ENCODE measurements around the gene GTF3C4. TPM values are rescaled to one million over a fixed set of nuclear protein-coding genes. Genes with fewer than 3 reads are reported as not detected.
A peak's percentile ranks its signal among the peaks of the same experiment; 100 is the strongest.

GTF3C4 gene
- total and polyA plus RNA-seq, 4 donors = 17.7 to 24.1 (median 21.7) TPM

- no peak overlapping the region for H3K4me3 ChIP-seq (ENCODE audit: low read depth, low read length)
- no peak overlapping the region for H3K27ac ChIP-seq (ENCODE audit: low read depth, low read length)
- H3K36me3 ChIP-seq (ENCODE audit: control insufficient read depth, insufficient read depth, low read length) = peaks cover 5% of the 10 kb centered on the region
- H3K4me1 ChIP-seq (ENCODE audit: control insufficient read depth, insufficient read depth, low read length) = no peaks in the 10 kb centered on the region
- no peaks in the 10 kb centered on the region for H3K9me3 ChIP-seq (ENCODE audit: control insufficient read depth, insufficient read depth, low read length)
- DNase-seq (ENCODE audit: low read depth in 4 of 6, low spot score in 6 of 6) = no peak
- H3K27me3 ChIP-seq (ENCODE audit: control insufficient read depth, insufficient read depth, low read length) = no peaks in the 10 kb centered on the region
- WGBS (ENCODE audit: insufficient coverage) = 87% methylated on average over 3 of the region's 4 CpGs
These were observed 53.5 kb downstream of the GTF3C4 start for GRCh38 chr9:132723809-132724208.

DNA sequence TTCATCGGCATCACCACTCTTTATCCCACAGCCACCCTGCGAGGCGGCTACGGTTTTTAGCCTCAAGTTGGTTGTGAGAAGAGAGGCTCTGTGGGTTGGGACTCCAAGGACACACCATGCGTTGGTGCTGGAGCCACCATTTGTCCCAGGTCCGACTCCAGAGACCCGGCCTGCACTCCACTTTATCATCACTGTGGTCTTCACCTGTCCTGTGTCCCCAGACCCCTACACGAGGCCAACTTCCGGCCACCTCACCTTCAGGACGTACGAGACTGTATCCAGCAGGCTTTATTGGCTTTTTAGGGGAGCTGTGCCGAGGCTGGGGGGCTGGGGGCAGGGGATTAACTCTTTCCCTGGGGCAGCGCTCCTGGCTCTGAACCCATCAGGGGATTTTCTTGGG is 55.0 kb downstream of the GTF3C4 start:
- 98% methylated on average over 7 of the region's 13 CpGs for WGBS (ENCODE audit: insufficient coverage)
- Histone ChIP-seq H3K9me3 (ENCODE audit: control insufficient read depth, insufficient read depth, low read length) (no peaks in the 10 kb centered on the region), H3K36me3 (ENCODE audit: control insufficient read depth, insufficient read depth, low read length) (peaks cover 5% of the 10 kb centered on the region), H3K27ac (ENCODE audit: low read depth, low read length) (no peak overlapping the region), H3K4me1 (ENCODE audit: control insufficient read depth, insufficient read depth, low read length) (peaks cover 5% of the 10 kb centered on the region), H3K4me3 (ENCODE audit: low read depth, low read length) (no peak overlapping the region), H3K27me3 (ENCODE audit: control insufficient read depth, insufficient read depth, low read length) (no peaks in the 10 kb centered on the region)
- DNase-seq (ENCODE audit: low read depth in 4 of 6, low spot score in 6 of 6) = no peak

DNA sequence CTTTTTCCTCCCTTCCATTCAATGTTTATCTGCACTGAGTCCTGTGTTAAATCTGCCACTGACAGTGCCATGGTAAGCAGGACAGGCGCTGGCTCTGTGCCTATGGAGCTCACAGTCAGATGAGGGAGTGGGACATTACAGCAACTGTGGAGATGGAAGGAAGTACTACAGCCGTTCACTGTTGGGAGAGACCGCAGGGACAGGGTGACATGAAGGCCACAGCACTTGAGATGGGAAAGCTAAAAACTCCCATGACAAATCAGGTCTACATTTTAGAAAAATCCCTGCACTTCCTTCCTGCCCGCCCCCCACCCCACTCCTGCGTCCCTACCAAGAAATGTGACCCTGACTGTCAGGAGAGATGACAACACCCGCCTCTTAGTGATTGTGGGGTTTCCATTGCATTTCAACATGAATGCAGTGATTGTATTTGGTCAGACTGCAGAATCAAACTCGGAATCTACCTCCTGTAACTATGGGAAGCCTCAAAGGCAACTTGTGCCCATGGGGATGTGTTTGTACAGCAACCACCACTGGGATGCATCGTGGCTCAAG is 56.4 kb downstream of the GTF3C4 start:
- whole genome bisulfite sequencing (ENCODE audit: insufficient coverage) = 75% methylated on average over 6 of the region's 8 CpGs
- no peak for DNase-seq (ENCODE audit: low read depth in 4 of 6, low spot score in 6 of 6)
- H3K9me3 ChIP-seq (ENCODE audit: control insufficient read depth, insufficient read depth, low read length) = no peaks in the 10 kb centered on the region

GRCh38 chr9:132728071-132728470 is 57.8 kb downstream of the GTF3C4 start:
- Histone ChIP-seq H3K27me3 (ENCODE audit: control insufficient read depth, insufficient read depth, low read length) (no peaks in the 10 kb centered on the region), H3K4me1 (ENCODE audit: control insufficient read depth, insufficient read depth, low read length) (peaks cover 14% of the 10 kb centered on the region), H3K9me3 (ENCODE audit: control insufficient read depth, insufficient read depth, low read length) (no peaks in the 10 kb centered on the region), H3K27ac (ENCODE audit: low read depth, low read length) (no peak overlapping the region), H3K36me3 (ENCODE audit: control insufficient read depth, insufficient read depth, low read length) (peaks cover 5% of the 10 kb centered on the region), H3K4me3 (ENCODE audit: low read depth, low read length) (no peak overlapping the region)
- no peak for DNase-seq (ENCODE audit: low read depth in 4 of 6, low spot score in 6 of 6)
- WGBS (ENCODE audit: insufficient coverage) = 80% methylated on average over 3 of the region's 5 CpGs

More for the DNA sequence above, 56.4 kb downstream of the GTF3C4 start:
- H3K36me3 ChIP-seq (ENCODE audit: control insufficient read depth, insufficient read depth, low read length) = peaks cover 5% of the 10 kb centered on the region
- no peak overlapping the region for H3K4me3 ChIP-seq (ENCODE audit: low read depth, low read length)
- H3K27me3 ChIP-seq (ENCODE audit: control insufficient read depth, insufficient read depth, low read length) = no peaks in the 10 kb centered on the region
- peaks cover 5% of the 10 kb centered on the region for H3K4me1 ChIP-seq (ENCODE audit: control insufficient read depth, insufficient read depth, low read length)
- H3K27ac ChIP-seq (ENCODE audit: low read depth, low read length) = no peak overlapping the region

DNA sequence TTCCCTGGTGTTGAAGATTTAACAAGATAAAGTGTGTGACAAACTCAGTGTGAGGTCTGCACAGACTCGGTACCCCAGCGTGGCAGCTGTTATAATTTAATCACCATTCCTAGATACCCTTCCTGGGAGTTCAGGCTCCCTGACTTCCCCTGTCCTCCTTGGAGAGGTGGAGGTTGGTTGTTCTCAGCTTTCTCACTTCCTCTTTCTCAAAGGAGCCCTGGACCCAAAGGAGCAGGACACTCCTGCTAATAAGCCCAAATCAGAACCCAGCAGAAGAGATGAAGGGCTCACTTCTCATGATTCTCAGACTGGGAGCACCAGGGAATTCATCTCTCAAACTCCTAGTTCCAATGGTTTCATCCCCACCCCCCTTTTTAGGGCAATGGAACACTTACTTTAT is 58.2 kb downstream of the GTF3C4 start:
- no CpG with 5 or more reads among the region's 2 CpGs for WGBS (ENCODE audit: insufficient coverage)
- H3K9me3 ChIP-seq (ENCODE audit: control insufficient read depth, insufficient read depth, low read length) = no peaks in the 10 kb centered on the region
- H3K36me3 ChIP-seq (ENCODE audit: control insufficient read depth, insufficient read depth, low read length) = peaks cover 5% of the 10 kb centered on the region
- H3K27ac ChIP-seq (ENCODE audit: low read depth, low read length) = no peak overlapping the region
- peaks cover 18% of the 10 kb centered on the region for H3K4me1 ChIP-seq (ENCODE audit: control insufficient read depth, insufficient read depth, low read length)
- no peaks in the 10 kb centered on the region for H3K27me3 ChIP-seq (ENCODE audit: control insufficient read depth, insufficient read depth, low read length)
- no peak overlapping the region for H3K4me3 ChIP-seq (ENCODE audit: low read depth, low read length)
- no peak for DNase-seq (ENCODE audit: low read depth in 4 of 6, low spot score in 6 of 6)

- Histone ChIP-seq H3K27ac (ENCODE audit: low read depth, low read length) (no peak overlapping the region), H3K36me3 (ENCODE audit: control insufficient read depth, insufficient read depth, low read length) (no peaks in the 10 kb centered on the region), H3K4me1 (ENCODE audit: control insufficient read depth, insufficient read depth, low read length) (peaks cover 22% of the 10 kb centered on the region), H3K4me3 (ENCODE audit: low read depth, low read length) (no peak overlapping the region), H3K9me3 (ENCODE audit: control insufficient read depth, insufficient read depth, low read length) (no peaks in the 10 kb centered on the region), H3K27me3 (ENCODE audit: control insufficient read depth, insufficient read depth, low read length) (no peaks in the 10 kb centered on the region)
- peak in 1 of 6 donors; percentile 29 for DNase-seq (ENCODE audit: low read depth in 4 of 6, low spot score in 6 of 6)
- 81% methylated on average over 5 of the region's 5 CpGs for WGBS (ENCODE audit: insufficient coverage)
These were observed 59.1 kb downstream of the GTF3C4 start for GRCh38 chr9:132729235-132729890.

- 89% methylated on average over 14 of the region's 16 CpGs for WGBS (ENCODE audit: insufficient coverage)
These were observed 60.1 kb downstream of the GTF3C4 start for GRCh38 chr9:132730054-132731033.

GRCh38 chr9:132731230-132731629 is 61.0 kb downstream of the GTF3C4 start:
- H3K4me1 ChIP-seq (ENCODE audit: control insufficient read depth, insufficient read depth, low read length) = peaks cover 22% of the 10 kb centered on the region
- no peak overlapping the region for H3K27ac ChIP-seq (ENCODE audit: low read depth, low read length)
- no peak overlapping the region for H3K4me3 ChIP-seq (ENCODE audit: low read depth, low read length)
- no peaks in the 10 kb centered on the region for H3K27me3 ChIP-seq (ENCODE audit: control insufficient read depth, insufficient read depth, low read length)
- no peak for DNase-seq (ENCODE audit: low read depth in 4 of 6, low spot score in 6 of 6)
- no peaks in the 10 kb centered on the region for H3K36me3 ChIP-seq (ENCODE audit: control insufficient read depth, insufficient read depth, low read length)
- 83% methylated on average over 3 of the region's 3 CpGs for WGBS (ENCODE audit: insufficient coverage)
- no peaks in the 10 kb centered on the region for H3K9me3 ChIP-seq (ENCODE audit: control insufficient read depth, insufficient read depth, low read length)

More at GRCh38 chr9:132730054-132731033, 60.1 kb downstream of the GTF3C4 start:
- Histone ChIP-seq H3K4me3 (ENCODE audit: low read depth, low read length) (no peak overlapping the region), H3K9me3 (ENCODE audit: control insufficient read depth, insufficient read depth, low read length) (no peaks in the 10 kb centered on the region), H3K36me3 (ENCODE audit: control insufficient read depth, insufficient read depth, low read length) (no peaks in the 10 kb centered on the region), H3K27me3 (ENCODE audit: control insufficient read depth, insufficient read depth, low read length) (no peaks in the 10 kb centered on the region), H3K4me1 (ENCODE audit: control insufficient read depth, insufficient read depth, low read length) (peaks cover 22% of the 10 kb centered on the region), H3K27ac (ENCODE audit: low read depth, low read length) (no peak overlapping the region)
- no peak for DNase-seq (ENCODE audit: low read depth in 4 of 6, low spot score in 6 of 6)

DNA sequence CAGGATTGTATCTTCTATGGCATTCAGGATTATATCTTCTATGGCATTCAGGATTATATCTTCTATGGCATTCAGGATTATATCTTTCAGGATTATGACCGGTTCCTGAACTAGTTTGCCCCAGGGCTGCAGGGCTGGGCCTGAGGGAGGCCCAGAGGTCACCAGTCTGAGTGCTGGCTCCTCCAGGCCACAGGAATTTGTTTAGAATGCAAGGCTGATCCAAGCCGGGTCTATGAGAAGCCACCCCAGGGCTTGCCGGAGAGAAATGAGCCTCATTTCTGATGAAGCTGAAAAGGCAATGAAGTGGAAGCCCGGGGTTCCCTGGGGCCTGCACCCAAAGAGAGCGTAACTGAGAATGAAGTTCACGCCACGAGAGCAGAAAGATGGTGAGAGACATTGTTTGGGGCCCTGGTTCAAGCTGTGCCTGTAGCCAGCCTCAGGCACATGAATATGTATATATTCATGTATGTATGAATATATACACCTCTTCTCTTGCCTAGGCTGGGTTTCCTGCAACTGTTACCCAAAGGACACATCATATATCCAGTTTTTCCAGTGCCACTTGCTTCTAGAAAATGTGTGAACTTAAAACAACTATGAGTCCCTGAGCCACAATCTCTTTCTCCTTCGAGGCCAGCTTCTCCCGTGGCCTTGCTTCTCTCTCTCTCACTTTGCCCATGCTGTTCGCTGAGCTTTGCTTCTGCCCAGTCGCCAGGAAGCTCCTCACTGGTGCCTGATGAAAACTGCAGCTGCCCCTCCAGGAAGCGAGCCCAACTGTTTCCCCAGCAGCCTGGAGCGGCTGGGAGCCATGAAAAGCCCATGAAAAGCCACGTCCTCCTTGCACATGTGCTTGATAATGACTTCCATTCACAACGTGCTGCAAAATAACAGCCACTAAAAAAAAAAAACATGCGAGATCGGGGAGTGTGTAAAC is 62.3 kb downstream of the GTF3C4 start:
- Histone ChIP-seq H3K4me1 (ENCODE audit: control insufficient read depth, insufficient read depth, low read length) (peaks cover 22% of the 10 kb centered on the region), H3K27me3 (ENCODE audit: control insufficient read depth, insufficient read depth, low read length) (no peaks in the 10 kb centered on the region), H3K4me3 (ENCODE audit: low read depth, low read length) (no peak overlapping the region), H3K27ac (ENCODE audit: low read depth, low read length) (no peak overlapping the region), H3K9me3 (ENCODE audit: control insufficient read depth, insufficient read depth, low read length) (no peaks in the 10 kb centered on the region), H3K36me3 (ENCODE audit: control insufficient read depth, insufficient read depth, low read length) (no peaks in the 10 kb centered on the region)
- DNase-seq (ENCODE audit: low read depth in 4 of 6, low spot score in 6 of 6) = peak in 1 of 6 donors; percentile 81
- 42% methylated on average over 10 of the region's 17 CpGs for WGBS (ENCODE audit: insufficient coverage)

Measured in spinal cord (tissue), 10 donors.